Vagina (tissue), 2 donors: Measurements from ENCODE around the gene WNT7B.

ENCODE experiments used
- CTCF ChIP-seq, 3 experiments: fragments of 450-650 bp in 2 of 3; fragments of 200-600 bp in 1 of 3; sonication (generic) in 1 of 3; IDR thresholded peaks; one replicate each; pipeline ENCODE4 v1.5.1; 2017 to 2019; ENCODE audit warnings: antibody characterized with exemption in 3 of 3, mild to moderate bottlenecking in 2 of 3, moderate library complexity in 2 of 3
- POLR2A ChIP-seq, 2 donors: fragments of 450-650 bp; IDR thresholded peaks; one replicate each; pipeline ENCODE4 v1.6.1; 2017; ENCODE audit warnings: antibody characterized with exemption in 2 of 2, mild to moderate bottlenecking in 2 of 2, moderate library complexity in 2 of 2

- TF ChIP-seq CTCF (IDR thresholded peaks at IDR 0.05) = no peak
- TF ChIP-seq POLR2A (IDR thresholded peaks at IDR 0.05) = no peak
Observed at GRCh38 chr22:46018859-46019258, 41.9 kb upstream of the WNT7B start.
